Urinary bladder (tissue), 4 donors: ENCODE data around the gene RFTN1. TPM values are rescaled to one million over a fixed set of nuclear protein-coding genes. Genes with fewer than 3 reads are reported as not detected.

ENCODE experiments used
- DNase-seq: peaks from one replicate; pipeline ENCODE4 v3.0.0-alpha.2; 2015; ENCODE audit errors: extremely low spot score
- H3K27ac ChIP-seq: one replicate; pipeline ENCODE4 v1.5.1; 2013; ENCODE audit warnings: low read depth, mild to moderate bottlenecking, moderate library complexity
- H3K36me3 ChIP-seq: one replicate; pipeline ENCODE4 v1.6.1; 2013; ENCODE audit warnings: mild to moderate bottlenecking, moderate library complexity; ENCODE audit not compliant: insufficient read depth
- H3K4me1 ChIP-seq: one replicate; pipeline ENCODE4 v1.6.1; 2013; ENCODE audit warnings: mild to moderate bottlenecking, moderate library complexity; ENCODE audit not compliant: insufficient read depth
- H3K4me3 ChIP-seq: one replicate; pipeline ENCODE4 v1.5.1; 2013; ENCODE audit warnings: low read depth, low read length
- WGBS: extraction: QIAGEN DNeasy Blood & Tissue Kit; methylation state at CpG from one replicate; pipeline ENCODE4 v1.1.7; 2013; 5-methylcytosine and 5-hydroxymethylcytosine counted together
- polyA plus RNA-seq: library from polyadenylated mRNA; stranded (reverse); fragments of 200-250 nt; gene quantifications from one replicate; pipeline ENCODE4 v1.2.3, GENCODE V29; 2013
- total RNA-seq: library from RNA; depleted of rRNA; stranded (reverse); fragments of >200 nt; gene quantifications from one replicate; pipeline ENCODE4 v1.2.3, GENCODE V29; 2014
- donor health status: healthy with polysubstance abuse.
- donor health status: healthy.

The RFTN1 gene
- total and polyA plus RNA-seq, 2 donors: 26.3 to 26.7 TPM

- Histone ChIP-seq H3K36me3 (no peaks in the 10 kb centered on the region), H3K4me3 (no peak overlapping the region), H3K27ac (no peak overlapping the region), H3K4me1 (no peaks in the 10 kb centered on the region)
- no peak for DNase-seq
- WGBS: 90% methylated on average over 2 of the region's 2 CpGs
Observed at GRCh38 chr3:16411441-16411840, 102.1 kb downstream of the RFTN1 start.

DNA sequence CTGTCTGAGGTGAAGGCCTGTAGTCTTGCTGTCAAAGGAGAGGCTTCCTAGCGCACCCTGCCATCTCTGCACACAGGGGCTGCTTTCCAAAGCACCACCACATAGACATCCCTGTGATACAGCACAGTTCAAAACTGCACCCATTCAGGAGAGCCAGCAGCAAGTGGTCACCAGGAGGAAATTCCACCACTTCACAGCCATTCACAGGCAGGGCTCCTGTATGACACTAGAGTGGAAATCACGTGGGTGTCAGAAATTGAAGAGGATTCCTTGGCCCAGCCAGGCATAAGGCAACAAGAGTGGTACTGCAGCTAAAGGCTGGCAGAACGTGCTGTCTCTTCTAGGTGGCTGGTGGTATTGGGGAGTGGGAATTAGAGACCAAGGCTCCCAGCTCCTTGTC, 102.8 kb downstream of the RFTN1 start:
- no peak for DNase-seq
- WGBS: 87% methylated on average over 3 of the region's 3 CpGs
- Histone ChIP-seq H3K4me1 (no peaks in the 10 kb centered on the region), H3K36me3 (no peaks in the 10 kb centered on the region), H3K27ac (no peak overlapping the region), H3K4me3 (no peak overlapping the region)

DNA sequence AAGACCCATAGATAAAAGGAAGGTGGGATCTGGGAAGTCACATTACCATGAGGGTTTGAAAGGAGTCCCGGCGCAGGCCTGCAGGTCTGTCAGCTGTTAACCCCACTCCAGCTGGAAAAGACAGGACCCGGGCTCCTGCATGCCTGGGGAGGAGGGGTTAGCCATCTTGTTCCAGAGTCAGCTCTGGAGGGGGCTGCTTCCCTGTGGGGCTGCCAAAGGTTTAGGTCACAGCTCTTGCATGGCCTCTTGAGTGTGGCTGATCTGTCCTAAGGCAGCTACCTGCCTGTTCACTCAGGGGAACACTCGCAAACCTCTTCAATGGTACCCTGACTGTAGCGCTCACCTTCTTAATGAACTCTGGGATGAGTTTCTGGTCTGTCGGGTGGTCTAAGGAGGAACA, 104.5 kb downstream of the RFTN1 start:
- 78% methylated on average over 6 of the region's 6 CpGs for WGBS
- H3K27ac ChIP-seq: no peak overlapping the region

DNA sequence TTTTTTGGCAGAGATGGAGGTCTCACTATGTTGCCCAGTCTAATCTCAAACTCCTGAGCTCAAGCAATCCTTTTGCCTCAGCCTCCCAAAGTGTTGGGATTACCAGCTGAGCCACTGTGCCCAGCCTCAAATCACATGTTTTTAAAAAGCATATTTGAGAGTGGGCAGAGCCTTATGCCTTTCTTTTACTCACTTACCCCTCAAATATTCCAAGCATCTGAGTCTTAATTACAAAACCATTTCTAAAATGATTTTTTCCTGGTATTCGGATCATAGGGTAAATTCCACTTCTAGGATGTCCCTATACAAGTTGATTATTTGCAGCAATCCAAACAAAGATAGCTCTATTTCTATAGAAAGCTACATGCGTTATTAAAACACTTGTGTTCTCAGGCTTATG, 106.1 kb downstream of the RFTN1 start:
- Histone ChIP-seq H3K36me3 (no peaks in the 10 kb centered on the region), H3K4me1 (no peaks in the 10 kb centered on the region), H3K4me3 (no peak overlapping the region), H3K27ac (no peak overlapping the region)
- WGBS: 81% methylated on average over 2 of the region's 2 CpGs
- no peak for DNase-seq

More for the DNA sequence above, 104.5 kb downstream of the RFTN1 start:
- DNase-seq: no peak
- H3K4me3 ChIP-seq: no peak overlapping the region
- no peaks in the 10 kb centered on the region for H3K36me3 ChIP-seq
- no peaks in the 10 kb centered on the region for H3K4me1 ChIP-seq

DNA sequence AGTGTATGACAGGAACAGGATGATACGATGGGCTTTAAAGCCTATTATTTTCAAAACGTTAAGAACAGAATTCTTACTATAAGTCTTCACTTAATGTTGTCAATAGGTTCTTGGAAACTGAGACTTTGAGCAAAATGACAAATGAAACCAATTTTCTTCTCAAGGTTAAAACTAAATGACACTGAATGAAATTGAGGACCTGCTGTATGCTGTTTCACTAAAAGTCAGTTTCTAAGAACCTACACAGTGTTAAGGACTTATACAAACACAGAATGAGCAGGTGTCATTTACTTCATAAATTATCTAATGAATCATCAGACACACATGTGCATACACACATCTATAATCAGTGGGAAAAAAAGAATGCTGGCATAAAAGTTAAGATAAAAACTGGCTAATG, 106.9 kb downstream of the RFTN1 start:
- DNase-seq: no peak
- Histone ChIP-seq H3K4me1 (no peaks in the 10 kb centered on the region), H3K4me3 (no peak overlapping the region), H3K27ac (no peak overlapping the region), H3K36me3 (no peaks in the 10 kb centered on the region)
- 65% methylated on average over 2 of the region's 2 CpGs for WGBS

- 91% methylated on average over 6 of the region's 6 CpGs for WGBS
- no peaks in the 10 kb centered on the region for H3K36me3 ChIP-seq
- no peak for DNase-seq
- no peaks in the 10 kb centered on the region for H3K4me1 ChIP-seq
- H3K4me3 ChIP-seq: no peak overlapping the region
- no peak overlapping the region for H3K27ac ChIP-seq
Observed at GRCh38 chr3:16406166-16406565, 107.3 kb downstream of the RFTN1 start.

GRCh38 chr3:16404349-16404895, 109.1 kb downstream of the RFTN1 start:
- Histone ChIP-seq H3K36me3 (no peaks in the 10 kb centered on the region), H3K27ac (no peak overlapping the region), H3K4me1 (no peaks in the 10 kb centered on the region), H3K4me3 (no peak overlapping the region)
- no peak for DNase-seq
- 95% methylated on average over 6 of the region's 6 CpGs for WGBS

GRCh38 chr3:16402451-16402850, 111.0 kb downstream of the RFTN1 start:
- no peak overlapping the region for H3K4me3 ChIP-seq
- no peaks in the 10 kb centered on the region for H3K4me1 ChIP-seq
- 88% methylated on average over 6 of the region's 6 CpGs for WGBS
- no peaks in the 10 kb centered on the region for H3K36me3 ChIP-seq
- H3K27ac ChIP-seq: no peak overlapping the region
- no peak for DNase-seq

DNA sequence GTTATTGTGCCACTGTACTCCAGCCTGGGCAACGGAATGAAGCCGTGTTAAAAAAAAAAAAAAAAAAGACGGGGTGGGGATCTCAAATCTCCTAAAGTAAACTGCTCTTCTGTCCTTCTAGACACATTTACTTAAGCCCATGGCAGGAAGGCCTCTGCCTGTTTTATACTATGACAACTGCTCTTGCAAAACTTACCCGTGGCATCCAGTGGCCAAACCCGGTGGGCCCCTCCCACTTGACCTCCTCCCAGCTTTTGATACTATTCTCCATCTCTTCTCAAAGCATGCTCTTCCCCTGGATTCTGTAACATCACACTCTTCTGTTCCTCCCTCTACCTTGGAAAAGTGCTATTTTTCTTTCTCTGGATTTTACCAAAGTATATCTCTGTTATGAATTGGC, 112.2 kb downstream of the RFTN1 start:
- 81% methylated on average over 5 of the region's 5 CpGs for WGBS
- Histone ChIP-seq H3K4me1 (no peaks in the 10 kb centered on the region), H3K36me3 (no peaks in the 10 kb centered on the region), H3K27ac (no peak overlapping the region), H3K4me3 (no peak overlapping the region)
- no peak for DNase-seq

GRCh38 chr3:16400106-16400931, 113.2 kb downstream of the RFTN1 start:
- H3K4me3 ChIP-seq: no peak overlapping the region
- no peak for DNase-seq
- no peak overlapping the region for H3K27ac ChIP-seq
- H3K4me1 ChIP-seq: no peaks in the 10 kb centered on the region
- 63% methylated on average over 11 of the region's 11 CpGs for WGBS
- no peaks in the 10 kb centered on the region for H3K36me3 ChIP-seq

GRCh38 chr3:16399473-16399872, 114.0 kb downstream of the RFTN1 start:
- Histone ChIP-seq H3K27ac (no peak overlapping the region), H3K4me3 (no peak overlapping the region), H3K4me1 (no peaks in the 10 kb centered on the region), H3K36me3 (no peaks in the 10 kb centered on the region)
- 28% methylated on average over 6 of the region's 6 CpGs for WGBS
- no peak for DNase-seq

DNA sequence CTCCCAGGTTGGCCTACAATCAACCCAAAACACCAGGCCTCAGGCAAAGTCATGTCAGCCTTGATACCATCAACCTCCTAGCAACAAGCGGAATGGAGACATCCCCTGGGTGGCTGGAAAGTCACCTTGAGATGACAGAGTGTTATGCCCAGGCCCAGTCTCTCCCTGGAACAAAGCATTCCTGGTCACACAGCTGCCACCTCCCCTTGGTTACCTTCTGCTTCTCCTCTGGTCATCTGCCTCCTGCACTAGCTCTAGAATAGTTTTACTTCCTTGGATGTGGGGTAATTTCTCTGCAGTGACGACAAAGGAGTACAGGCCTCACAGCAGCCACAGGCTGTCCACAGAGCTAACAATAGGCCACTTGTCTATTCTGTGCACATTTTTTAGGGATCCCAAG, 114.9 kb downstream of the RFTN1 start:
- Histone ChIP-seq H3K4me1 (no peaks in the 10 kb centered on the region), H3K4me3 (no peak overlapping the region), H3K36me3 (no peaks in the 10 kb centered on the region), H3K27ac (no peak overlapping the region)
- WGBS: 41% methylated on average over 2 of the region's 2 CpGs
- DNase-seq: no peak

GRCh38 chr3:16396202-16396601, 117.3 kb downstream of the RFTN1 start:
- Histone ChIP-seq H3K27ac (no peak overlapping the region), H3K36me3 (no peaks in the 10 kb centered on the region), H3K4me3 (no peak overlapping the region), H3K4me1 (no peaks in the 10 kb centered on the region)
- no peak for DNase-seq
- 80% methylated on average over 4 of the region's 4 CpGs for WGBS

GRCh38 chr3:16395212-16395611, 118.3 kb downstream of the RFTN1 start:
- H3K4me1 ChIP-seq: no peaks in the 10 kb centered on the region
- 60% methylated on average over 3 of the region's 3 CpGs for WGBS
- no peak overlapping the region for H3K4me3 ChIP-seq
- H3K36me3 ChIP-seq: no peaks in the 10 kb centered on the region
- DNase-seq: no peak
- no peak overlapping the region for H3K27ac ChIP-seq
